H1 (cell line): ENCODE results near the gene SPATS2L. TPM values are rescaled to one million over a fixed set of nuclear protein-coding genes. Genes with fewer than 3 reads are reported as not detected.

Experiments
- CTCF ChIA-PET: fragments of 300-600 bp; sonication (Branson Sonifier 250); formaldehyde crosslinking; loops from one replicate; lab custom pipeline; 2021; ENCODE audit not compliant: partially characterized antibody; lab: Charles Lee
- POLR2A ChIA-PET: fragments of 300-600 bp; sonication (Branson Sonifier 250); formaldehyde crosslinking; loops from one replicate; lab custom pipeline; 2021; ENCODE audit warnings: inconsistent platforms; ENCODE audit not compliant: partially characterized antibody; lab: Charles Lee
- DNase-seq, 2 experiments: peaks; one replicate each; pipeline versions ENCODE4 v3.0.0 to v3.0.0-alpha.2; 2010 to 2022; ENCODE audit warnings: low spot score in 2 of 2, low read depth in 1 of 2, mixed read lengths in 1 of 2
- FAIRE-seq: peaks from 2 replicates; lab custom pipeline; 2011; peaks lifted over from hg19 to GRCh38; lab: Jason Lieb, UNC
- H2AFZ ChIP-seq: 2 replicates; pipeline ENCODE4 v1.8.1; 2012; ENCODE audit warnings: low read length, inconsistent platforms
- H2AK5ac ChIP-seq: 2 replicates; pipeline ENCODE4 v1.6.1; 2013; ENCODE audit warnings: low read depth, low read length
- H2BK120ac ChIP-seq: replicated peaks from 2 replicates; pipeline ENCODE3; 2013; ENCODE audit warnings: low read depth, low read length, inconsistent platforms
- H2BK12ac ChIP-seq: 2 replicates; pipeline ENCODE4 v1.6.1; 2013; ENCODE audit warnings: low read depth, low read length
- H2BK15ac ChIP-seq: 2 replicates; pipeline ENCODE4 v1.6.1; 2013; ENCODE audit warnings: low read length
- H2BK20ac ChIP-seq: 2 replicates; pipeline ENCODE4 v1.6.1; 2013; ENCODE audit warnings: low read length
- H2BK5ac ChIP-seq: 2 replicates; pipeline ENCODE4 v1.6.1; 2013; ENCODE audit warnings: low read depth, low read length
- H3K14ac ChIP-seq: 2 replicates; pipeline ENCODE4 v1.6.1; 2013; ENCODE audit warnings: inconsistent platforms; ENCODE audit not compliant: insufficient read length
- H3K18ac ChIP-seq: 2 replicates; pipeline ENCODE4 v1.6.1; 2013; ENCODE audit warnings: low read length; ENCODE audit errors: extremely low read depth
- H3K23ac ChIP-seq: 2 replicates; pipeline ENCODE4 v1.6.1; 2013; ENCODE audit warnings: inconsistent platforms; ENCODE audit not compliant: insufficient read length
- H3K23me2 ChIP-seq: 2 replicates; pipeline ENCODE4 v1.6.1; 2013; ENCODE audit warnings: low read depth, low read length
- H3K27ac ChIP-seq: 2 replicates; pipeline ENCODE4 v1.6.1; 2011; ENCODE audit warnings: low read depth, low read length, inconsistent platforms
- H3K27me3 ChIP-seq, 4 experiments: replicated peaks in 1 of 4; 1 replicate in 1 of 4; 2 replicates in 3 of 4; pipeline versions ENCODE4 v1.6.1 to v1.8.1; 2011 to 2013; ENCODE audit warnings: low read length in 3 of 4, mild to moderate bottlenecking in 3 of 4, inconsistent platforms in 2 of 4, mixed read lengths in 2 of 4, moderate library complexity in 1 of 4; ENCODE audit not compliant: control insufficient read depth in 3 of 4, insufficient read depth in 3 of 4; ENCODE audit errors: extremely low read depth in 1 of 4
- H3K36me3 ChIP-seq, 4 experiments: 2 replicates each; pipeline versions ENCODE4 v1.6.1 to v1.8.1; 2011 to 2013; ENCODE audit warnings: mild to moderate bottlenecking in 4 of 4, low read length in 3 of 4, moderate library complexity in 2 of 4, control low read depth in 1 of 4, inconsistent platforms in 1 of 4; ENCODE audit not compliant: insufficient read depth in 4 of 4, control insufficient read depth in 2 of 4
- H3K4ac ChIP-seq: replicated peaks from 2 replicates; pipeline ENCODE3; 2013; ENCODE audit warnings: low read length, low read depth, mixed read lengths, inconsistent platforms; ENCODE audit not compliant: insufficient read length
- H3K4me1 ChIP-seq, 4 experiments: replicated peaks in 1 of 4; 1 replicate in 1 of 4; 2 replicates in 3 of 4; pipeline versions ENCODE4 v1.6.1 to v1.8.1; 2011 to 2013; ENCODE audit warnings: low read length in 3 of 4, inconsistent platforms in 2 of 4, mixed read lengths in 1 of 4; ENCODE audit not compliant: insufficient read depth in 4 of 4, control insufficient read depth in 3 of 4
- H3K4me2 ChIP-seq, 2 experiments: 2 replicates each; pipeline versions ENCODE4 v1.6.1 to v1.8.1; 2011 to 2013; ENCODE audit warnings: low read depth in 2 of 2, low read length in 2 of 2, control low read depth in 1 of 2, inconsistent platforms in 1 of 2, mild to moderate bottlenecking in 1 of 2; ENCODE audit not compliant: insufficient read depth in 1 of 2
- H3K4me3 ChIP-seq, 4 experiments: fragments of 200-600, 300-600 bp in 1 of 4; sonication (generic), shearing (Covaris generic), sonication (Bioruptor Twin) in 1 of 4; 2 replicates each; pipeline versions ENCODE4 v1.5.1 to v1.8.1; 2011 to 2016; ENCODE audit warnings: low read length in 4 of 4, low read depth in 3 of 4, control low read depth in 2 of 4, inconsistent platforms in 2 of 4, mild to moderate bottlenecking in 2 of 4, mixed read lengths in 1 of 4, moderate library complexity in 1 of 4; ENCODE audit not compliant: insufficient read depth in 2 of 4; ENCODE audit errors: extremely low read depth in 1 of 4
- H3K56ac ChIP-seq: replicated peaks from 2 replicates; pipeline ENCODE3; 2013; ENCODE audit warnings: low read depth, mild to moderate bottlenecking, mixed read lengths, low read length, inconsistent platforms; ENCODE audit not compliant: insufficient read length
- H3K79me1 ChIP-seq: 2 replicates; pipeline ENCODE4 v1.6.1; 2013; ENCODE audit warnings: low read depth, low read length, control low read depth
- H3K79me2 ChIP-seq, 2 experiments: 2 replicates each; pipeline versions ENCODE4 v1.6.1 to v1.8.1; 2012 to 2013; ENCODE audit warnings: low read length in 2 of 2, mild to moderate bottlenecking in 2 of 2, inconsistent platforms in 1 of 2; ENCODE audit not compliant: insufficient read depth in 2 of 2, control insufficient read depth in 1 of 2
- H3K9ac ChIP-seq, 4 experiments: replicated peaks in 1 of 4; 1 replicate in 1 of 4; 2 replicates in 3 of 4; pipeline versions ENCODE4 v1.6.1 to v1.8.1; 2011 to 2013; ENCODE audit warnings: low read depth in 3 of 4, low read length in 3 of 4, control low read depth in 2 of 4, mild to moderate bottlenecking in 2 of 4, moderate library complexity in 2 of 4, inconsistent platforms in 1 of 4; ENCODE audit errors: extremely low read depth in 1 of 4
- H3K9me3 ChIP-seq, 2 experiments: 2 replicates each; pipeline versions ENCODE4 v1.6.1 to v1.8.1; 2012 to 2013; ENCODE audit warnings: mild to moderate bottlenecking in 2 of 2, moderate library complexity in 2 of 2, control low read depth in 1 of 2, inconsistent platforms in 1 of 2, low read depth in 1 of 2, low read length in 1 of 2, mixed read lengths in 1 of 2; ENCODE audit not compliant: insufficient read depth in 2 of 2
- H4K20me1 ChIP-seq, 2 experiments: replicated peaks in 1 of 2; 2 replicates each; pipeline versions ENCODE3 to v1.8.1; 2011 to 2013; ENCODE audit warnings: inconsistent platforms in 2 of 2, low read length in 2 of 2, mild to moderate bottlenecking in 1 of 2; ENCODE audit not compliant: insufficient read depth in 2 of 2, control insufficient read depth in 1 of 2
- H4K5ac ChIP-seq: 2 replicates; pipeline ENCODE4 v1.6.1; 2013; ENCODE audit warnings: low read length, low read depth, mixed read lengths, inconsistent platforms; ENCODE audit not compliant: insufficient read length
- H4K8ac ChIP-seq: 2 replicates; pipeline ENCODE4 v1.8.0; 2013; ENCODE audit warnings: mild to moderate bottlenecking, moderate library complexity, low read length, inconsistent platforms; ENCODE audit not compliant: insufficient read depth; ENCODE audit errors: extremely low read depth
- H4K91ac ChIP-seq: replicated peaks from 2 replicates; pipeline ENCODE3; 2013; ENCODE audit warnings: low read length, mixed read lengths, inconsistent platforms; ENCODE audit not compliant: insufficient read length
- BCL11A ChIP-seq, 2 experiments: IDR thresholded peaks; one replicate each; pipeline ENCODE4 v1.6.1; 2011; ENCODE audit warnings: low read depth in 2 of 2, low read length in 2 of 2, mild to moderate bottlenecking in 2 of 2
- CBX5 ChIP-seq: fragments of 300-800, 300-1000 bp; sonication (generic); IDR thresholded peaks from 2 replicates; pipeline ENCODE4 v1.7.1; 2016; ENCODE audit warnings: antibody characterized with exemption, low read length, low read depth
- CREB1 ChIP-seq: IDR thresholded peaks from 2 replicates; pipeline ENCODE4 v1.6.1; 2012; ENCODE audit warnings: inconsistent platforms
- EZH2 ChIP-seq: fragments of 200-600 bp; sonication (generic); IDR thresholded peaks from 2 replicates; pipeline ENCODE4 v1.7.1; 2012; ENCODE audit warnings: low read depth, mild to moderate bottlenecking, moderate library complexity, low read length, inconsistent platforms; ENCODE audit not compliant: severe bottlenecking
- KDM4A ChIP-seq: IDR thresholded peaks from one replicate; pipeline ENCODE4 v1.7.1; 2012; ENCODE audit warnings: low read depth, mild to moderate bottlenecking, moderate library complexity, low read length, inconsistent platforms; ENCODE audit not compliant: severe bottlenecking
- KDM5A ChIP-seq: fragments of 200-600 bp; IDR thresholded peaks from 2 replicates; pipeline ENCODE4 v1.7.1; 2012; ENCODE audit warnings: mild to moderate bottlenecking, low read length, inconsistent platforms, mixed read lengths
- MAFK ChIP-seq: IDR thresholded peaks from 2 replicates; pipeline ENCODE4 v1.6.1; 2012; ENCODE audit warnings: low read depth, mild to moderate bottlenecking, improper control_type of control experiment, low read length
- POU5F1 ChIP-seq: IDR thresholded peaks from 2 replicates; pipeline ENCODE4 v1.6.1; 2011; ENCODE audit warnings: low read depth, mild to moderate bottlenecking, low read length, moderate library complexity
- RNF2 ChIP-seq: fragments of 200-900, 300-1000 bp; sonication (generic); IDR thresholded peaks from 2 replicates; pipeline ENCODE4 v1.7.1; 2016; ENCODE audit warnings: borderline replicate concordance, low read depth, mild to moderate bottlenecking, antibody characterized with exemption, low read length; ENCODE audit not compliant: poor library complexity, severe bottlenecking; ENCODE audit errors: missing control alignments
- SP2 ChIP-seq: IDR thresholded peaks from 2 replicates; pipeline ENCODE4 v1.6.1; 2012; ENCODE audit warnings: mild to moderate bottlenecking, low read length, inconsistent platforms
- WGBS, 2 experiments: shearing (Covaris generic) in 1 of 2; methylation state at CpG; one replicate each; pipeline versions ENCODE4 v1.1.6 to v1.1.7; 2013 to 2015; ENCODE audit warnings: low lambda C conversion rate in 2 of 2, mixed read lengths in 2 of 2, inconsistent platforms in 1 of 2, low coverage in 1 of 2, missing lambda C conversion rate in 1 of 2; ENCODE audit not compliant: insufficient replicate concordance in 2 of 2, insufficient coverage in 1 of 2, insufficient read length in 1 of 2; ENCODE audit errors: extremely low coverage in 1 of 2, missing lambda C conversion rate in 1 of 2; 5-methylcytosine and 5-hydroxymethylcytosine counted together
- polyA plus RNA-seq, 7 experiments: library from polyadenylated mRNA; depleted of rRNA in 3 of 7; stranded (reverse) in 5 of 7; unstranded in 2 of 7; fragments of >200 nt in 5 of 7; fragments of 200-250 nt in 2 of 7; gene quantifications; 1 replicate in 5 of 7; 2 replicates in 1 of 7; 4 replicates in 1 of 7; pipeline versions ENCODE4 v1.2.1 to v1.2.3, GENCODE V29; 2011 to 2013; ENCODE audit warnings: missing spikeins in 2 of 7, mixed read lengths in 2 of 7
- total RNA-seq: library from RNA; stranded (reverse); fragmentation: NEBNext Ultra II Directional; extraction: Animal tissue kit (Norgen Biotek cat#: 25700); gene quantifications from 2 replicates; pipeline ENCODE4 v1.2.1, GENCODE V29; 2021
- TF ChIP-seq, protein P1 (sequence below): IDR thresholded peaks from 2 replicates; pipeline ENCODE4 v1.6.1; 2011; ENCODE audit warnings: low read length, improper control_type of control experiment

Gene SPATS2L
- total and polyA plus RNA-seq, 2 of the 8 experiments (the other 6 are each of a cell fraction or from before 2014, with no cell fraction given), result 67.3 to 189 TPM

DNA sequence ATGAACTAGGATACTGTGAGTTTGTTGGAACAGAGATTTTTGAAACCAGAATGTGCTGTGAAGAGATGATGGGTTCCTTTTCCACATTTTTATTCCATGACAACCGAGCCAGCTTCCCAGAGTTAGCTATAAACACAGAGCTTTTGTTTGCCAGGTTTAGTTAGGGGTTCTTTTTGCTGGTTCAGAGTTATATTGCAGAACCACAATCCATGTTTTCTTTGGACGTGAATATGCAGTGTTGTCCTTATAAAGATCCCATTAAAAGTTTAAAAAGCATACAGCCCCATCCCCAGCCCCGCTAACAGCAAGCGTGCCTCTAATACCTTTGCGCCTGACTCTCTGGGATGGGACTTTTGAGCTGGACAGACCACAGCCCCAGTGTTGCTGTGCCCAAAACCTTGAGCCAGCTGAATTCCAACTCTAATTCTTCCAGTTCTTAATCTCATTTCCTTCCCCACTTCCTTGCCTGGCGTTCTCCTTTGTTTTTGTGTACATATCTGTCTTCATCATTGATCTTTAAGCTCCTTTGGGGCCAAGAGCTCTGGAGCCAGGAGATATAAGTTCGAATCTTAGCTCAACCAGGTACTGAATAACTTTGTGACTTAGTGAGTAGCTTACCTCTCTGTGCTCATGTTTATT lies 72.3 kb downstream of the SPATS2L start:
- peaks cover 5% of the 10 kb centered on the region; the same call in 1 of the 2 replicates for H3K79me1 ChIP-seq
- CTCF ChIA-PET, result interaction anchor here (0.9 to 1.9 kb wide), 8 partner anchors 10 to 297 kb away, joined by 3 to 4 read pairs (median 4); no protein-coding TSS in a partner anchor
- H3K4ac ChIP-seq, result no peak overlapping the region
- no peaks in the 10 kb centered on the region for H3K23me2 ChIP-seq
- no peak overlapping the region for H3K27ac ChIP-seq
- no peak overlapping the region for H3K23ac ChIP-seq
- peak overlapping the region; percentile 14 for H4K5ac ChIP-seq
- no peak overlapping the region for H3K14ac ChIP-seq
- FAIRE-seq (no peak), DNase-seq (no peak)
- H2BK12ac ChIP-seq, result no peak overlapping the region
- 85% methylated on average over 7 of the region's 7 CpGs; no CpG with 5 or more reads in 1 of the 2 experiments for WGBS, 2 experiments
- no peak overlapping the region for H3K9ac ChIP-seq
- H4K91ac ChIP-seq, result peak overlapping the region; percentile 57
- H2BK5ac ChIP-seq, result peak overlapping the region; percentile 9; the same call in 1 of the 2 replicates
- H3K36me3 ChIP-seq, result no peaks in the 10 kb centered on the region; a peak in 1 of 8 replicates
- no peak overlapping the region for H2AFZ ChIP-seq
- no peaks in the 10 kb centered on the region for H3K9me3 ChIP-seq
- H2AK5ac ChIP-seq, result no peak overlapping the region
- no peak overlapping the region for H2BK15ac ChIP-seq
- peak overlapping the region; percentile 49 to 70; a peak in 3 of 4 replicates for H3K4me2 ChIP-seq
- no peak overlapping the region for H2BK20ac ChIP-seq
- no peak overlapping the region for H4K8ac ChIP-seq
- peaks cover 0 to 97% of the 10 kb centered on the region in 2 experiments; a peak in 3 of 4 replicates for H3K79me2 ChIP-seq
- peak overlapping the region; percentile 24 for H2BK120ac ChIP-seq
- H3K4me3 ChIP-seq, result peak overlapping the region in 1 of 4 experiments; percentile 20; a peak in 1 of 8 replicates
- POLR2A ChIA-PET, result interaction anchor here (1.0 to 1.2 kb wide), 2 partner anchors 9 to 17 kb away, joined by 3 read pairs; no protein-coding TSS in a partner anchor
- no peak overlapping the region for H3K56ac ChIP-seq
- no peaks in the 10 kb centered on the region for H3K27me3 ChIP-seq
- no peaks in the 10 kb centered on the region for H4K20me1 ChIP-seq
- peak overlapping the region; percentile 33; the same call in 1 of the 2 replicates for H3K18ac ChIP-seq
- peaks cover 15 to 48% (median 39%) of the 10 kb centered on the region in 4 experiments for H3K4me1 ChIP-seq
- no peak for TF ChIP-seq CREB1
- TF ChIP-seq MAFK, result no peak
- no peak for TF ChIP-seq EZH2
- TF ChIP-seq KDM5A, result no peak
- TF ChIP-seq CBX5, result no peak
- no peak for TF ChIP-seq BCL11A (IDR thresholded peaks at IDR 0.05; ENCODE audit: low read depth in 2 of 2, low read length in 2 of 2)
- no peak for TF ChIP-seq POU5F1
- TF ChIP-seq KDM4A, result no peak
- TF ChIP-seq, protein P1, sequence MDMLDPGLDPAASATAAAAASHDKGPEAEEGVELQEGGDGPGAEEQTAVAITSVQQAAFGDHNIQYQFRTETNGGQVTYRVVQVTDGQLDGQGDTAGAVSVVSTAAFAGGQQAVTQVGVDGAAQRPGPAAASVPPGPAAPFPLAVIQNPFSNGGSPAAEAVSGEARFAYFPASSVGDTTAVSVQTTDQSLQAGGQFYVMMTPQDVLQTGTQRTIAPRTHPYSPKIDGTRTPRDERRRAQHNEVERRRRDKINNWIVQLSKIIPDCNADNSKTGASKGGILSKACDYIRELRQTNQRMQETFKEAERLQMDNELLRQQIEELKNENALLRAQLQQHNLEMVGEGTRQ, result no peak
- no peak for TF ChIP-seq RNF2
- no peak for TF ChIP-seq SP2
